ENCODE results near the gene MCF2L.
A peak's percentile ranks its signal among the peaks of the same experiment; 100 is the strongest.
"Not testable (repeated sequence)": the region's sequence is repeated elsewhere in the genome, so short reads cannot be mapped to it uniquely, and the experiment has no call there.

Gene MCF2L

DNA sequence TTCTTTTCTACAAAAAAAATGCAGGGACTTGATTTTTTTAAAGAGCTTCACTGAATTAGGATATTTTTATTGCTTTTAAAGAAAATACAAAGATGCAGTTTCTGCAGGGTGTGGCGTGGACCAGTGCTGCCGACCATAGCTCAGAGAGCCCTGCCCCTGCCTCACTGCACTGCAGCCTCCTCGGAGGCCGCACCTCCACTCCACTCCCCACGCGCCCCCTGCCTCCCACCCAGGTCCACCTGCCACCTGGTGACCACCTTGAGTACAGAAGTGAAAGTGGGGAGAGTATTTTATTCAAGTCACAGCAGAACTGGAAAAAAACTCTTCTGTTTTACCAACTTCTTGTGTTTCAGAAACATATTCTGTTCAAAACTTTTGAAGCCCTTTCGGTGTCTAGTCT is 128.6 kb downstream of the MCF2L start:
- H3K23ac ChIP-seq (ENCODE audit: low read length in 2 of 2): no peak overlapping the region
- peak overlapping the region in 1 of 2 experiments; percentile 52 for H3K4me3 ChIP-seq (ENCODE audit: insufficient read depth in 1 of 2, low read depth in 1 of 2, low read length in 2 of 2)
- H2BK15ac ChIP-seq (ENCODE audit: low read depth, poor library complexity, severe bottlenecking): no peak overlapping the region
- H3K14ac ChIP-seq (ENCODE audit: low read length in 2 of 2): no peak overlapping the region
- no peak overlapping the region for H3K4me2 ChIP-seq (ENCODE audit: low read length, poor library complexity, severe bottlenecking)
- no peak overlapping the region for H3K27ac ChIP-seq (ENCODE audit: low read length, poor library complexity, severe bottlenecking)
- H3K9me3 ChIP-seq (ENCODE audit: control insufficient read depth, low read length): no peaks in the 10 kb centered on the region
- no peak overlapping the region for H3K4ac ChIP-seq (ENCODE audit: low read depth in 1 of 2, low read length in 2 of 2)
- peak overlapping the region; percentile 25 for H3K9ac ChIP-seq (ENCODE audit: low read length)
- peaks cover 6% of the 10 kb centered on the region for H3K4me1 ChIP-seq (ENCODE audit: control insufficient read depth, insufficient read depth, low read depth, low read length)
- WGBS: 81% methylated on average over 3 of the region's 7 CpGs
- no peak overlapping the region for H2BK5ac ChIP-seq (ENCODE audit: low read depth, low read length, poor library complexity, severe bottlenecking)
- no peaks in the 10 kb centered on the region for H3K79me1 ChIP-seq (replicated peaks; ENCODE audit: low read length, poor library complexity, severe bottlenecking)
- no peak overlapping the region for H2BK12ac ChIP-seq (ENCODE audit: low read length in 2 of 2)
- H3K18ac ChIP-seq (ENCODE audit: low read depth in 1 of 2, low read length in 2 of 2): no peak overlapping the region
- H2AFZ ChIP-seq (ENCODE audit: low read depth, low read length): no peak overlapping the region
- no peaks in the 10 kb centered on the region for H3K36me3 ChIP-seq (ENCODE audit: control insufficient read depth in 1 of 2, insufficient read depth in 2 of 2, low read depth in 1 of 2, low read length in 2 of 2)
- no peak for DNase-seq
- H2AK5ac ChIP-seq (ENCODE audit: low read length, severe bottlenecking): no peak overlapping the region
- no peak overlapping the region for H4K91ac ChIP-seq (ENCODE audit: low read length)
- H2BK120ac ChIP-seq (ENCODE audit: low read depth, low read length): no peak overlapping the region
- H3K27me3 ChIP-seq (ENCODE audit: control insufficient read depth in 1 of 2, insufficient read depth in 1 of 2, low read length in 2 of 2): peaks cover 32 to 42% of the 10 kb centered on the region in 2 experiments
- no peak overlapping the region for H4K8ac ChIP-seq (ENCODE audit: low read length)

DNA sequence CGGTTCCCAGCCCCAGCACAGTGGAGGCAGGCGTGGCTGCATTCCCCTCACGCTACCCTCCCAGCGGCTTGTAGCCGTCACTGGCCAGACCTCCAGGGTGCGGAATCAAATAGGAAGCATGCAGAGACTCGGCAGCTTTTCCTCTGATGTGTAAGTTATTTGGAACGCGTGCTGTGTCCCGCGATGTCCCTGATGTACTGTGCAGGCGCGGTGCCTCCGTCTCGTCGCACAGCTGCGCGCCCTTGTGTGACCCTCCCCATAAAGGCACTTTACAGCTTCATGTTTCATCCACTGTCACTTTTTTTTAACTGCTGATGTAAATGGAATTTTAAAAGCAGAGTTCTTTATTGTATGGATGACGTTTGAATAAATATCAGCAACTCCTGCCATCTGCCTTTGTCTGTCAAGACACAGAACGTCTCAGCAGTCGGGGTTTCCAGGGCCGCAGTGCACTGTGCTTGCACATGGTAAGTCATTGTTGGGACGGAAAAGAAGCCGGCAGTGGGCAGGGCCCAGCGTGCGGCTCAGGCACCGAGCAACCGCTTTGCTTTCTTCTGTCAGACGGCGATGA is 129.2 kb downstream of the MCF2L start:
- WGBS: 90% methylated on average over 26 of the region's 30 CpGs
- Histone ChIP-seq H3K9me3 (ENCODE audit: control insufficient read depth, low read length) (no peaks in the 10 kb centered on the region), H3K27ac (ENCODE audit: low read length, poor library complexity, severe bottlenecking) (no peak overlapping the region), H2BK15ac (ENCODE audit: low read depth, poor library complexity, severe bottlenecking) (no peak overlapping the region), H3K4me1 (ENCODE audit: control insufficient read depth, insufficient read depth, low read depth, low read length) (peaks cover 7% of the 10 kb centered on the region), H2BK5ac (ENCODE audit: low read depth, low read length, poor library complexity, severe bottlenecking) (no peak overlapping the region), H2BK12ac (ENCODE audit: low read length in 2 of 2) (no peak overlapping the region), H3K36me3 (ENCODE audit: control insufficient read depth in 1 of 2, insufficient read depth in 2 of 2, low read depth in 1 of 2, low read length in 2 of 2) (no peaks in the 10 kb centered on the region), H3K9ac (ENCODE audit: low read length) (peak overlapping the region; percentile 3), H3K27me3 (ENCODE audit: control insufficient read depth in 1 of 2, insufficient read depth in 1 of 2, low read length in 2 of 2) (peaks cover 34 to 40% of the 10 kb centered on the region in 2 experiments), H3K4me3 (ENCODE audit: insufficient read depth in 1 of 2, low read depth in 1 of 2, low read length in 2 of 2) (peak overlapping the region in 1 of 2 experiments; percentile 52), H3K18ac (ENCODE audit: low read depth in 1 of 2, low read length in 2 of 2) (no peak overlapping the region), H2BK120ac (ENCODE audit: low read depth, low read length) (no peak overlapping the region), H3K4ac (ENCODE audit: low read depth in 1 of 2, low read length in 2 of 2) (no peak overlapping the region), H3K4me2 (ENCODE audit: low read length, poor library complexity, severe bottlenecking) (no peak overlapping the region), H2AK5ac (ENCODE audit: low read length, severe bottlenecking) (no peak overlapping the region), H2AFZ (ENCODE audit: low read depth, low read length) (no peak overlapping the region), H3K14ac (ENCODE audit: low read length in 2 of 2) (no peak overlapping the region), H4K8ac (ENCODE audit: low read length) (no peak overlapping the region), H3K79me1 (replicated peaks; ENCODE audit: low read length, poor library complexity, severe bottlenecking) (no peaks in the 10 kb centered on the region), H3K23ac (ENCODE audit: low read length in 2 of 2) (no peak overlapping the region), H4K91ac (ENCODE audit: low read length) (no peak overlapping the region)
- no peak for DNase-seq

DNA sequence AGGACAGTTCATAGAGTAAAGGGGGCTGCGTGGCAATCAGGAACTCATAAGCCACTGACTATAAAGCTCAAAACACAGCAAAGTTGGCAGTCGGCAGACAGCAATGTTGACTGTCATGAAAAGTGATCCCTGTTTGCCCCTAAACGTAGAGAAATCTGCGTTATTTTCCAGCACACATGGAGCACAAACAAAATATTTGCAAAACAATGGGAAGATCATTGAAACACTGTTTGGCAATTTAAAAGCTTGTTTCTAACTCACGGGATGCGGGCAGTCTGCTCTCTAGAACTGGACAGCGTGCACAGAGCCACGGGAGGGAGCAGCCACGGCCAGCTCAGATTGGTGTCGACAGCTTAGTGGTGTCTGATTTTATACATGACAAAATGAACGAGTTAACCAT is 130.1 kb downstream of the MCF2L start:
- Histone ChIP-seq H3K27me3 (ENCODE audit: control insufficient read depth in 1 of 2, insufficient read depth in 1 of 2, low read length in 2 of 2) (peaks cover 34 to 40% of the 10 kb centered on the region in 2 experiments), H3K4ac (ENCODE audit: low read depth in 1 of 2, low read length in 2 of 2) (no peak overlapping the region), H3K36me3 (ENCODE audit: control insufficient read depth in 1 of 2, insufficient read depth in 2 of 2, low read depth in 1 of 2, low read length in 2 of 2) (no peaks in the 10 kb centered on the region), H2AK5ac (ENCODE audit: low read length, severe bottlenecking) (no peak overlapping the region), H2BK15ac (ENCODE audit: low read depth, poor library complexity, severe bottlenecking) (no peak overlapping the region), H3K23ac (ENCODE audit: low read length in 2 of 2) (no peak overlapping the region), H3K14ac (ENCODE audit: low read length in 2 of 2) (no peak overlapping the region), H3K4me1 (ENCODE audit: control insufficient read depth, insufficient read depth, low read depth, low read length) (peaks cover 7% of the 10 kb centered on the region), H3K4me3 (ENCODE audit: insufficient read depth in 1 of 2, low read depth in 1 of 2, low read length in 2 of 2) (no peak overlapping the region), H3K4me2 (ENCODE audit: low read length, poor library complexity, severe bottlenecking) (no peak overlapping the region), H4K8ac (ENCODE audit: low read length) (no peak overlapping the region), H2BK5ac (ENCODE audit: low read depth, low read length, poor library complexity, severe bottlenecking) (no peak overlapping the region), H3K9ac (ENCODE audit: low read length) (peak overlapping the region; percentile 3), H2AFZ (ENCODE audit: low read depth, low read length) (no peak overlapping the region), H3K27ac (ENCODE audit: low read length, poor library complexity, severe bottlenecking) (no peak overlapping the region), H3K18ac (ENCODE audit: low read depth in 1 of 2, low read length in 2 of 2) (no peak overlapping the region), H3K79me1 (replicated peaks; ENCODE audit: low read length, poor library complexity, severe bottlenecking) (no peaks in the 10 kb centered on the region), H3K9me3 (ENCODE audit: control insufficient read depth, low read length) (no peaks in the 10 kb centered on the region), H2BK120ac (ENCODE audit: low read depth, low read length) (no peak overlapping the region), H2BK12ac (ENCODE audit: low read length in 2 of 2) (no peak overlapping the region), H4K91ac (ENCODE audit: low read length) (no peak overlapping the region)
- DNase-seq: no peak
- WGBS: 88% methylated on average over 9 of the region's 11 CpGs

- not testable (repeated sequence) for H3K23ac ChIP-seq (ENCODE audit: low read length in 2 of 2); H3K27ac ChIP-seq (ENCODE audit: low read length, poor library complexity, severe bottlenecking); H3K4me3 ChIP-seq (ENCODE audit: insufficient read depth in 1 of 2, low read depth in 1 of 2, low read length in 2 of 2); H3K9ac ChIP-seq (ENCODE audit: low read length); H2BK120ac ChIP-seq (ENCODE audit: low read depth, low read length); H4K91ac ChIP-seq (ENCODE audit: low read length); H3K18ac ChIP-seq (ENCODE audit: low read depth in 1 of 2, low read length in 2 of 2); H4K8ac ChIP-seq (ENCODE audit: low read length); H3K4me2 ChIP-seq (ENCODE audit: low read length, poor library complexity, severe bottlenecking); H2AFZ ChIP-seq (ENCODE audit: low read depth, low read length); H3K4ac ChIP-seq (ENCODE audit: low read depth in 1 of 2, low read length in 2 of 2); H2BK5ac ChIP-seq (ENCODE audit: low read depth, low read length, poor library complexity, severe bottlenecking); H3K79me1 ChIP-seq (replicated peaks; ENCODE audit: low read length, poor library complexity, severe bottlenecking); H3K36me3 ChIP-seq (ENCODE audit: control insufficient read depth in 1 of 2, insufficient read depth in 2 of 2, low read depth in 1 of 2, low read length in 2 of 2); H2BK15ac ChIP-seq (ENCODE audit: low read depth, poor library complexity, severe bottlenecking); H3K14ac ChIP-seq (ENCODE audit: low read length in 2 of 2); H2AK5ac ChIP-seq (ENCODE audit: low read length, severe bottlenecking); H2BK12ac ChIP-seq (ENCODE audit: low read length in 2 of 2); H3K9me3 ChIP-seq (ENCODE audit: control insufficient read depth, low read length); DNase-seq
- WGBS: 85% methylated on average over 10 of the region's 10 CpGs
- peaks cover 12% of the 10 kb centered on the region for H3K4me1 ChIP-seq (ENCODE audit: control insufficient read depth, insufficient read depth, low read depth, low read length)
- H3K27me3 ChIP-seq (ENCODE audit: control insufficient read depth in 1 of 2, insufficient read depth in 1 of 2, low read length in 2 of 2): peaks cover 25 to 29% of the 10 kb centered on the region in 2 experiments
Measured at GRCh38 chr13:113102302-113102701, 133.3 kb downstream of the MCF2L start.

All from mesenchymal stem cell (in vitro differentiated cells and primary cell).